ENCODE results near the gene AKAP13. TPM values are rescaled to one million over a fixed set of nuclear protein-coding genes. Genes with fewer than 3 reads are reported as not detected.
"Not testable (repeated sequence)": the region's sequence is repeated elsewhere in the genome, so short reads cannot be mapped to it uniquely, and the experiment has no call there.

AKAP13 gene
- total RNA-seq, 1 experiment from 2014 or later: 49.6 TPM

DNA sequence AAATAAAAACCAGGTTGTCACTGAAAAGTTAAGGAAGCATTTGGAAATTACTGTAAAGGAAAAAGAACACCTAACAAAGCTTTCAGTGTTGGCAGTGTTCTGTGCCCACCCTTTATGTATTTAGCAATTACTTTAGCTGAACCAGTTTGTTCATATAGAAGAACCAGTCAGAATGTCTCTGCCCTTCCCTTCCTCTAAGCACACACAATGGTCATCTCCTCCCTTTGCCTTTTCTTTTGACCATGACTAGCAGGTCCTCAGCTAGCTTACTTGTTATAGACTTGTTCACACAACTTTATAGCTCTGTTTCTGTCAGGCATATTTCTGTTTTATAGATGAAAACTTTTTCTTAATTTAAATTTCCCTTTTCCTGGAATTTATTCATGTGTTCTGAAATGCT is 59.6 kb downstream of the AKAP13 start:
- CTCF ChIA-PET: no interaction called here
- intact Hi-C loops (cut with micrococcal nuclease; ENCODE audit: unreplicated experiment): loop anchor here (5.0 kb wide), 1 partner anchor 103 kb away; no protein-coding TSS in a partner anchor
- H3K27ac Mint-ChIP-seq (ENCODE audit: unreplicated experiment): no peak overlapping the region
- no peak for DNase-seq
- no peak for TF ChIP-seq CTCF (IDR thresholded peaks at IDR 0.05; ENCODE audit: insufficient read depth in 1 of 2, low read depth in 1 of 2, low read length in 1 of 2, severe bottlenecking in 1 of 2, unreplicated experiment in 1 of 2)
- Histone ChIP-seq H3K36me3 (ENCODE audit: control insufficient read depth, insufficient read depth, low read length) (no peaks in the 10 kb centered on the region), H3K4me1 (peaks cover 23% of the 10 kb centered on the region), H3K27me3 (replicated peaks; ENCODE audit: control insufficient read depth, insufficient read depth, low read length) (no peaks in the 10 kb centered on the region), H3K9me3 (no peaks in the 10 kb centered on the region), H3K4me3 (ENCODE audit: low read depth, low read length) (no peak overlapping the region)
- H3K4me3 Mint-ChIP-seq (ENCODE audit: unreplicated experiment): no peak overlapping the region
- no peaks in the 10 kb centered on the region for H3K27me3 Mint-ChIP-seq (ENCODE audit: insufficient read depth, unreplicated experiment)
- H3K9me3 Mint-ChIP-seq (ENCODE audit: unreplicated experiment): no peaks in the 10 kb centered on the region
- H3K36me3 Mint-ChIP-seq (ENCODE audit: insufficient read depth, unreplicated experiment): peaks cover 7% of the 10 kb centered on the region
- no TSS peak for BruUV-seq (replicated peaks)
- POLR2A ChIA-PET: interaction anchor here (0.6 kb wide), 1 partner anchor 16 kb away, joined by 4 read pairs; no protein-coding TSS in a partner anchor
- H3K4me1 Mint-ChIP-seq (ENCODE audit: low read depth, unreplicated experiment): peaks cover 27% of the 10 kb centered on the region

DNA sequence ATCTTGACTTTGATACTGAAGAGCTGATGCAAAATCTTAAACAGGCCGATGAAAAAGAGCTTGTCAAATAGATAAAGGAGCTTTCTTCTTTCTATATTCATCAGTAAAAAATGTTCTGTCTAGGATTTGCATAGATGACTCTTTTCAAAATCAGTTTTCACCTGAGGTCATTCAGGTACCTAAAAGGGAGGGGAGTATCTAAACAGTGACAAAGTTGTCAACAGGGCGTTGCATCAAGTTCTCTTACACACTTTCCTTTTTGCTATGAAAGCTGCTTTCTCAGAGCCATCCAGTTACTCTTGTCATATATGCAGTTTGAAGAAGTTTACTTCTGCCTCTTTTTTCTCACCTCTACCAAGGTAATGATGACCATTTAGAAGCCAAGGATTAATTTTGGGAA is 60.0 kb downstream of the AKAP13 start:
- intact Hi-C loops (cut with micrococcal nuclease; ENCODE audit: unreplicated experiment): loop anchor here (5.0 kb wide), 1 partner anchor 103 kb away; no protein-coding TSS in a partner anchor

DNA sequence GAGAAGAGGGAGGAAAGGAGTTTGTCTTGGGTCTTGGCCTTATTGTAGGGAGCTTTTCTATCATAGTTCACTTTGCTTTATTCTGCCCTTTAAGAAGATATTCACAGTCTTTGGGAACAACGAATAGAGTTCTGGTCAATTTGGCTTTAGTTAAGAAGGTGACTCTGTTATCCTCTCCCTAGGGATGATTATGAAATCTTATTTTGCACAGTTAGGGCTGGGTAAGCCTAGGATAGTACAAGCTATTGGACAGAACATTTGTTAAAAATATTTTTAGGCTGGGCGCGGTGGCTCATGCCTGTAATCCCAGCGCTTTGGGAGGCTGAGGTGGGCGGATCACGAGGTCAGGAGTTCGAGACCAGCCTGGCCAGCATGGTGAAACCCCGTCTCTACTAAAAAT is 61.5 kb downstream of the AKAP13 start:
- H3K27ac Mint-ChIP-seq (ENCODE audit: unreplicated experiment); H3K36me3 ChIP-seq (ENCODE audit: control insufficient read depth, insufficient read depth, low read length); H3K4me3 ChIP-seq (ENCODE audit: low read depth, low read length); BruUV-seq (replicated peaks); H3K9me3 ChIP-seq; DNase-seq; H3K4me3 Mint-ChIP-seq (ENCODE audit: unreplicated experiment); CTCF ChIA-PET; H3K27me3 ChIP-seq (replicated peaks; ENCODE audit: control insufficient read depth, insufficient read depth, low read length); H3K36me3 Mint-ChIP-seq (ENCODE audit: insufficient read depth, unreplicated experiment); POLR2A ChIA-PET; H3K27me3 Mint-ChIP-seq (ENCODE audit: insufficient read depth, unreplicated experiment): not testable (repeated sequence)
- Mint-ChIP-seq H3K4me1 (ENCODE audit: low read depth, unreplicated experiment) (peaks cover 36% of the 10 kb centered on the region), H3K9me3 (ENCODE audit: unreplicated experiment) (peaks cover 11% of the 10 kb centered on the region)
- peaks cover 28% of the 10 kb centered on the region for H3K4me1 ChIP-seq
- intact Hi-C loops (cut with micrococcal nuclease; ENCODE audit: unreplicated experiment): loop anchor here (2.0 to 5.0 kb wide), 2 partner anchors 61 to 105 kb away; partner anchors contain the start of gene AKAP13

More for the DNA sequence above, 60.0 kb downstream of the AKAP13 start:
- no peaks in the 10 kb centered on the region for H3K36me3 ChIP-seq (ENCODE audit: control insufficient read depth, insufficient read depth, low read length)
- H3K4me3 Mint-ChIP-seq (ENCODE audit: unreplicated experiment): no peak overlapping the region
- peaks cover 30% of the 10 kb centered on the region for H3K4me1 Mint-ChIP-seq (ENCODE audit: low read depth, unreplicated experiment)
- peaks cover 28% of the 10 kb centered on the region for H3K4me1 ChIP-seq
- H3K4me3 ChIP-seq (ENCODE audit: low read depth, low read length): no peak overlapping the region
- no peaks in the 10 kb centered on the region for H3K9me3 Mint-ChIP-seq (ENCODE audit: unreplicated experiment)
- ChIA-PET POLR2A (no interaction called here), CTCF (no interaction called here)
- H3K9me3 ChIP-seq: no peaks in the 10 kb centered on the region
- no peak for TF ChIP-seq CTCF (IDR thresholded peaks at IDR 0.05; ENCODE audit: insufficient read depth in 1 of 2, low read depth in 1 of 2, low read length in 1 of 2, severe bottlenecking in 1 of 2, unreplicated experiment in 1 of 2)
- H3K27ac Mint-ChIP-seq (ENCODE audit: unreplicated experiment): no peak overlapping the region
- H3K27me3 Mint-ChIP-seq (ENCODE audit: insufficient read depth, unreplicated experiment): no peaks in the 10 kb centered on the region
- no peak for DNase-seq
- H3K27me3 ChIP-seq (replicated peaks; ENCODE audit: control insufficient read depth, insufficient read depth, low read length): no peaks in the 10 kb centered on the region
- peaks cover 7% of the 10 kb centered on the region for H3K36me3 Mint-ChIP-seq (ENCODE audit: insufficient read depth, unreplicated experiment)
- no TSS peak for BruUV-seq (replicated peaks)
